Measurements from ENCODE around the gene LIMCH1.
A peak's percentile ranks its signal among the peaks of the same experiment; 100 is the strongest.

LIMCH1 gene

DNA sequence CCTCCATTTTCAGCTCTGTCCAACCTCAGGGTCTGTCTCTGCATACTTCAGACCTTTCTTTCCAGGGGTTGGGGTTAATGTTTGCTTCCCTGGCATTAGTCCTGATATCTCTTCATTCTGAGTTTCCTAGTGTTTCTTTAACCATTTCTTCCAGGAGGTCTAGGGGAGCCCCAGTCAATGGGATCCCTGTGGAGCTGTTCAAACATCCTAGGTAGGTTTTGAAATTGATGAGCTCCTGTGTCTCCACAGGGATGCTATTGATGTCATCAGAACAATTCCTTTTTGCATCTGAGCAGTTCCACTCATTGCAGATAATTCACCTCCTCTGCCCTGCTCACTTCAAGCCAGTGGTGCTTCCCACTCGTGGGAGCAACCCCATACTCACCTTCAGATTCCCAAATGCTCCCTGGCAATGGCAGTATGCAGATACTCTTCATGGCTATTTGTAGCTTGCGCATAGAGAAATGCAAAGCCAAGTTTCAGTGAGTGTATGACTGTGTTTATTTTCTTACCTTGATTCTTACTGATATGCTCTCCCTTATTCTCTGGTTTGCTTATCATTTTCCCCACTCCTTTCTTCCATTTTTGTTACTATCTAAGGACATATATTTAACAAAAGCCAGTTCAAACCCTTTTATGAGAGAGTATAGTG lies 33.7 kb upstream of the LIMCH1 start:
- Histone ChIP-seq H2AFZ (ENCODE audit: low read depth, low read length) (no peak overlapping the region), H3K9me3 (ENCODE audit: insufficient read depth, low read length) (no peaks in the 10 kb centered on the region; the same call in 1 of the 2 replicates), H4K20me1 (ENCODE audit: insufficient read depth, low read length) (no peaks in the 10 kb centered on the region), H3K27ac (ENCODE audit: low read length) (no peak overlapping the region), H3K79me2 (ENCODE audit: low read length) (no peaks in the 10 kb centered on the region), H3K36me3 (replicated peaks; ENCODE audit: low read depth, low read length) (no peaks in the 10 kb centered on the region), H3K4me1 (ENCODE audit: low read length) (peaks cover 23% of the 10 kb centered on the region), H3K9ac (ENCODE audit: low read length) (no peak overlapping the region), H3K4me3 (ENCODE audit: low read length) (no peak overlapping the region), H3K4me2 (ENCODE audit: low read length) (no peak overlapping the region), H3K27me3 (ENCODE audit: low read depth, low read length) (no peaks in the 10 kb centered on the region)
- TF ChIP-seq EZH2phosphoT487 (IDR thresholded peaks at IDR 0.05; ENCODE audit: low read depth) (no peak), CTCF (IDR thresholded peaks at IDR 0.05; ENCODE audit: low read depth, low read length) (no peak)

- H3K4me1 ChIP-seq (ENCODE audit: low read length) = peaks cover 17% of the 10 kb centered on the region
- no peaks in the 10 kb centered on the region for H3K27me3 ChIP-seq (ENCODE audit: low read depth, low read length)
- H3K9me3 ChIP-seq (ENCODE audit: insufficient read depth, low read length) = no peaks in the 10 kb centered on the region; the same call in 1 of the 2 replicates
- H2AFZ ChIP-seq (ENCODE audit: low read depth, low read length) = no peak overlapping the region
- no peaks in the 10 kb centered on the region for H3K36me3 ChIP-seq (replicated peaks; ENCODE audit: low read depth, low read length)
- H3K4me2 ChIP-seq (ENCODE audit: low read length) = no peak overlapping the region
- H3K79me2 ChIP-seq (ENCODE audit: low read length) = no peaks in the 10 kb centered on the region
- no peak for TF ChIP-seq EZH2phosphoT487 (IDR thresholded peaks at IDR 0.05; ENCODE audit: low read depth)
- TF ChIP-seq CTCF (IDR thresholded peaks at IDR 0.05; ENCODE audit: low read depth, low read length) = no peak
- no peak overlapping the region for H3K9ac ChIP-seq (ENCODE audit: low read length)
- H3K27ac ChIP-seq (ENCODE audit: low read length) = no peak overlapping the region
- H4K20me1 ChIP-seq (ENCODE audit: insufficient read depth, low read length) = no peaks in the 10 kb centered on the region
- H3K4me3 ChIP-seq (ENCODE audit: low read length) = no peak overlapping the region
Measured at GRCh38 chr4:41505161-41505661, 32.7 kb upstream of the LIMCH1 start.

- Histone ChIP-seq H3K9ac (ENCODE audit: low read length) (no peak overlapping the region), H4K20me1 (ENCODE audit: insufficient read depth, low read length) (no peaks in the 10 kb centered on the region), H3K27me3 (ENCODE audit: low read depth, low read length) (no peaks in the 10 kb centered on the region), H3K4me3 (ENCODE audit: low read length) (no peak overlapping the region), H3K27ac (ENCODE audit: low read length) (no peak overlapping the region), H3K4me2 (ENCODE audit: low read length) (no peak overlapping the region), H2AFZ (ENCODE audit: low read depth, low read length) (no peak overlapping the region), H3K79me2 (ENCODE audit: low read length) (no peaks in the 10 kb centered on the region), H3K36me3 (replicated peaks; ENCODE audit: low read depth, low read length) (peaks cover 3% of the 10 kb centered on the region), H3K4me1 (ENCODE audit: low read length) (peaks cover 17% of the 10 kb centered on the region), H3K9me3 (ENCODE audit: insufficient read depth, low read length) (no peaks in the 10 kb centered on the region; the same call in 1 of the 2 replicates)
- TF ChIP-seq EZH2phosphoT487 (IDR thresholded peaks at IDR 0.05; ENCODE audit: low read depth) = no peak
- TF ChIP-seq CTCF (IDR thresholded peaks at IDR 0.05; ENCODE audit: low read depth, low read length) = no peak
Measured at GRCh38 chr4:41506130-41506529, 31.8 kb upstream of the LIMCH1 start.

- 0 out of 2 replicates have a peak overlapping the region, but pooled peaks have one; percentile 15 for H3K4me2 ChIP-seq (ENCODE audit: low read length)
- no peak overlapping the region for H3K4me3 ChIP-seq (ENCODE audit: low read length)
- no peak overlapping the region for H2AFZ ChIP-seq (ENCODE audit: low read depth, low read length)
- TF ChIP-seq EZH2phosphoT487 (IDR thresholded peaks at IDR 0.05; ENCODE audit: low read depth) (no peak), CTCF (IDR thresholded peaks at IDR 0.05; ENCODE audit: low read depth, low read length) (no peak)
- H3K27me3 ChIP-seq (ENCODE audit: low read depth, low read length) = no peaks in the 10 kb centered on the region
- no peaks in the 10 kb centered on the region for H4K20me1 ChIP-seq (ENCODE audit: insufficient read depth, low read length)
- no peaks in the 10 kb centered on the region for H3K79me2 ChIP-seq (ENCODE audit: low read length)
- H3K9ac ChIP-seq (ENCODE audit: low read length) = no peak overlapping the region
- H3K36me3 ChIP-seq (replicated peaks; ENCODE audit: low read depth, low read length) = peaks cover 5% of the 10 kb centered on the region
- H3K27ac ChIP-seq (ENCODE audit: low read length) = no peak overlapping the region
- H3K9me3 ChIP-seq (ENCODE audit: insufficient read depth, low read length) = no peaks in the 10 kb centered on the region; the same call in 1 of the 2 replicates
- H3K4me1 ChIP-seq (ENCODE audit: low read length) = peaks cover 26% of the 10 kb centered on the region
Measured at GRCh38 chr4:41507291-41507947, 30.5 kb upstream of the LIMCH1 start.
